ENCODE results near the gene NT5DC3.

- TF ChIP-seq GATA2 (IDR thresholded peaks at IDR 0.05; ENCODE audit: low read depth, low read length) (no peak), GATA3 (IDR thresholded peaks at IDR 0.05; ENCODE audit: low read depth, low read length) (no peak)
These were observed 27.2 kb upstream of the NT5DC3 start for GRCh38 chr12:103868215-103868614.
